CD4-positive, alpha-beta memory T cell (primary cell): Measurements from ENCODE around the gene C4BPA. TPM values are rescaled to one million over a fixed set of nuclear protein-coding genes. Genes with fewer than 3 reads are reported as not detected.

ENCODE experiments used
- CTCF ChIA-PET: fragments of 350-600 bp; sonication (Branson Sonifier 250); formaldehyde crosslinking; loops from one replicate; lab custom pipeline; 2021; ENCODE audit warnings: inconsistent platforms; ENCODE audit not compliant: partially characterized antibody; lab: Charles Lee
- POLR2A ChIA-PET: fragments of 350-600 bp; sonication (Branson Sonifier 250); formaldehyde crosslinking; loops from one replicate; lab custom pipeline; 2021; ENCODE audit not compliant: partially characterized antibody; lab: Charles Lee
- DNase-seq, 5 donors: peaks; one replicate each; pipeline versions ENCODE4 v3.0.0 to v3.0.0-alpha.2; 2020 to 2022; ENCODE audit warnings: mixed read lengths in 1 of 5
- H3K27ac ChIP-seq: one replicate; pipeline ENCODE4 v1.7.0; 2013; ENCODE audit warnings: low read depth, low read length
- H3K27me3 ChIP-seq: 2 replicates; pipeline ENCODE4 v1.7.0; 2013; ENCODE audit warnings: mild to moderate bottlenecking, low read length, moderate library complexity; ENCODE audit not compliant: insufficient read depth
- H3K36me3 ChIP-seq: 2 replicates; pipeline ENCODE4 v1.7.0; 2013; ENCODE audit warnings: mild to moderate bottlenecking, low read length, moderate library complexity; ENCODE audit not compliant: insufficient read depth
- H3K4me1 ChIP-seq: 2 replicates; pipeline ENCODE4 v1.7.0; 2013; ENCODE audit warnings: mild to moderate bottlenecking, low read length, moderate library complexity; ENCODE audit not compliant: insufficient read depth
- H3K4me3 ChIP-seq, 2 donors: one replicate each; pipeline ENCODE4 v1.7.0; 2013; ENCODE audit warnings: low read length in 2 of 2, mild to moderate bottlenecking in 1 of 2
- H3K9me3 ChIP-seq, 2 donors: one replicate each; pipeline ENCODE4 v1.7.0; 2013; ENCODE audit warnings: low read length in 2 of 2, control low read depth in 1 of 2; ENCODE audit not compliant: control insufficient read depth in 1 of 2
- H3K27ac Mint-ChIP-seq, 7 donors: one replicate each; pipeline ENCODE4 v1.8.0; 2020 to 2021; ENCODE audit warnings: mixed read lengths in 7 of 7, mild to moderate bottlenecking in 6 of 7, inconsistent platforms in 3 of 7, moderate library complexity in 3 of 7
- H3K27me3 Mint-ChIP-seq, 2 donors: one replicate each; pipeline ENCODE4 v1.8.0; 2020 to 2021; ENCODE audit warnings: mixed read lengths in 2 of 2
- H3K36me3 Mint-ChIP-seq, 2 donors: one replicate each; pipeline ENCODE4 v1.8.0; 2020 to 2021; ENCODE audit warnings: mixed read lengths in 2 of 2, inconsistent platforms in 1 of 2, mild to moderate bottlenecking in 1 of 2
- H3K4me1 Mint-ChIP-seq, 4 donors: one replicate each; pipeline ENCODE4 v1.8.0; 2020 to 2021; ENCODE audit warnings: mixed read lengths in 4 of 4, mild to moderate bottlenecking in 1 of 4
- H3K4me3 Mint-ChIP-seq, 8 donors: one replicate each; pipeline ENCODE4 v1.8.0; 2020 to 2021; ENCODE audit warnings: mixed read lengths in 8 of 8, mild to moderate bottlenecking in 7 of 8, moderate library complexity in 6 of 8, inconsistent platforms in 3 of 8
- H3K9me3 Mint-ChIP-seq, 8 donors: one replicate each; pipeline ENCODE4 v1.8.0; 2020 to 2021; ENCODE audit warnings: mixed read lengths in 8 of 8, mild to moderate bottlenecking in 5 of 8, inconsistent platforms in 3 of 8, moderate library complexity in 1 of 8
- intact Hi-C: fragments of 100-400 bp; cut with micrococcal nuclease; formaldehyde crosslinking; loops from one replicate; pipeline ENCODE4 v1.15.1; 2023
- polyA plus RNA-seq, 2 donors: library from polyadenylated mRNA; unstranded; fragments of 300-500 nt; fragmentation: Illumina TruSeq; gene quantifications; one replicate each; pipeline ENCODE4 v1.2.3, GENCODE V29; 2021
- total RNA-seq, 2 experiments: library from RNA; stranded (reverse); gene quantifications; one replicate each; pipeline ENCODE4 v1.2.3, GENCODE V29; 2021

C4BPA gene
- total and polyA plus RNA-seq, 4 experiments from 2014 or later: not detected

DNA sequence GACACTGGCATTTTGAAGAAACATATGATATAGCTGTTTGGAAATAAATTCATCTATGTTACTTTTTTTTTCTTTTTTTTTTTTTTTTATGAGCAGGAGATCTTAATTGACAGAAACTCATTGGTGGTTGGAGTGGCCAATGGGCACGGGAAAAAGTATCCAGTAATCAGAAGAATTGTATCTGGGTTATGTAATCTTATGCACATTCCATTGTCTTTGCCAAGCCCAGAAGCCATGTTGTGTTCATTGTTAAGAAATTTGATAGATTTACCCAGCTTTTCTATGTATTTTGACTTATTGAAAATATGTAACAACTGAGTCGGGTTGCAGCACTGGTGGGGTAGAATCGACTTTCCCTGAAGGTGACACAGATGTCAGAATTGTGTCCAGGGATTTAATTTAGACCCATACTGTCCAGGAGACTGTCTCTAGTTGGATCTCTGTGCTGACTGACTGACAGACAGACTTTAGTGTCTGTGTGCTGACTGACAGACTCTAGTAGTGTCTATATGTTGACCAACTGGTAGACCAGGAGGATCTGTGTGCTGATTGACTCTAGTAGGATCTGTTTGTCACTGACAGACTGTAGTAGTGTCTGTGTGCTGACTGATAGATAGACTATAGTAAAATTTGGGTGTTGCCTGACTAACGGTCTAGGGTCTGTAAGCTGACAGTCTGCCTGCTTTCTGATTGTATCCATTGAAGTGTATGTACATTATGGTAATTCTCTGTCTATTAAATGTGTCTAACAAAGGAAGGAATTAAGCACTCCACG is 27.7 kb upstream of the C4BPA start:
- no peaks in the 10 kb centered on the region for H3K9me3 Mint-ChIP-seq
- H3K27ac Mint-ChIP-seq: no peak overlapping the region
- H3K4me3 Mint-ChIP-seq: no peak overlapping the region
- intact Hi-C loops: loop anchor here (5.0 to 10.0 kb wide), 4 partner anchors 69 to 442 kb away; partner anchors contain the start of gene DYRK3
- H3K27ac ChIP-seq: no peak overlapping the region
- ChIA-PET POLR2A (interaction anchor here (0.6 kb wide), 1 partner anchor 1973 kb away, joined by 3 read pairs; no protein-coding TSS in a partner anchor), CTCF (interaction anchor here (0.7 to 5.1 kb wide), 10 partner anchors 8 to 331 kb away, joined by 3 to 29 read pairs (median 4); partner anchors contain the start of gene PFKFB2)
- H3K27me3 ChIP-seq: no peaks in the 10 kb centered on the region
- H3K4me3 ChIP-seq: no peak overlapping the region
- peaks cover 1 to 6% (median 2%) of the 10 kb centered on the region in 4 donors for H3K4me1 Mint-ChIP-seq
- H3K9me3 ChIP-seq: no peaks in the 10 kb centered on the region
- no peaks in the 10 kb centered on the region for H3K36me3 ChIP-seq
- H3K4me1 ChIP-seq: peaks cover 1% of the 10 kb centered on the region
- H3K27me3 Mint-ChIP-seq: peaks cover 4 to 9% of the 10 kb centered on the region in 2 donors
- DNase-seq: no peak
- H3K36me3 Mint-ChIP-seq: no peaks in the 10 kb centered on the region

DNA sequence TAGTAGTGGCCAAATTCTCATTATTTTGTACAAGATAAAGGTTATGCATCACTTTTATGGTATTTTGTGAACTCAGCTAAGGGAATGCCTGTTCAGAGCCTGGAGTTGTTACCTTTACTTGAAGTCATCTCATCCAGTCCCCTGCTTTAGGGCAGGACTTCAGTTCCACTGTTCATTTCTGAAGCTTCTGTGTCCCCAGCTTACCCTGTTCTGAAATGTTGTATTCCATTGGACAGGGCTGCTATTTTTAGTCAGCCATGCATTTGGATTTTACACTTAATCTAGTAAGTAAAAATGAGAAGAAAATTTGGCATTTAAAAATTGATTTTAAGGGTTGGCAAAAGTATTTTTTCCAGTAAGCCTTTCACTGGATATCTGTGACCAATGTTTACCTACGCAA is 27.0 kb upstream of the C4BPA start:
- Histone ChIP-seq H3K4me1 (no peaks in the 10 kb centered on the region), H3K27ac (no peak overlapping the region), H3K27me3 (no peaks in the 10 kb centered on the region), H3K36me3 (no peaks in the 10 kb centered on the region), H3K9me3 (no peaks in the 10 kb centered on the region), H3K4me3 (no peak overlapping the region)
- CTCF ChIA-PET: interaction anchor here (0.7 to 5.1 kb wide), 3 partner anchors 22 to 328 kb away, joined by 3 to 29 read pairs (median 3); no protein-coding TSS in a partner anchor
- POLR2A ChIA-PET: no interaction called here
- Mint-ChIP-seq H3K36me3 (no peaks in the 10 kb centered on the region), H3K4me3 (no peak overlapping the region), H3K27ac (no peak overlapping the region), H3K4me1 (peaks cover 0 to 2% (median under 1%) of the 10 kb centered on the region in 4 donors), H3K9me3 (no peaks in the 10 kb centered on the region), H3K27me3 (peaks cover 4 to 9% of the 10 kb centered on the region in 2 donors)
- intact Hi-C loops: loop anchor here (1.0 to 10.0 kb wide), 6 partner anchors 27 to 442 kb away; partner anchors contain the start of gene DYRK3
- no peak for DNase-seq

DNA sequence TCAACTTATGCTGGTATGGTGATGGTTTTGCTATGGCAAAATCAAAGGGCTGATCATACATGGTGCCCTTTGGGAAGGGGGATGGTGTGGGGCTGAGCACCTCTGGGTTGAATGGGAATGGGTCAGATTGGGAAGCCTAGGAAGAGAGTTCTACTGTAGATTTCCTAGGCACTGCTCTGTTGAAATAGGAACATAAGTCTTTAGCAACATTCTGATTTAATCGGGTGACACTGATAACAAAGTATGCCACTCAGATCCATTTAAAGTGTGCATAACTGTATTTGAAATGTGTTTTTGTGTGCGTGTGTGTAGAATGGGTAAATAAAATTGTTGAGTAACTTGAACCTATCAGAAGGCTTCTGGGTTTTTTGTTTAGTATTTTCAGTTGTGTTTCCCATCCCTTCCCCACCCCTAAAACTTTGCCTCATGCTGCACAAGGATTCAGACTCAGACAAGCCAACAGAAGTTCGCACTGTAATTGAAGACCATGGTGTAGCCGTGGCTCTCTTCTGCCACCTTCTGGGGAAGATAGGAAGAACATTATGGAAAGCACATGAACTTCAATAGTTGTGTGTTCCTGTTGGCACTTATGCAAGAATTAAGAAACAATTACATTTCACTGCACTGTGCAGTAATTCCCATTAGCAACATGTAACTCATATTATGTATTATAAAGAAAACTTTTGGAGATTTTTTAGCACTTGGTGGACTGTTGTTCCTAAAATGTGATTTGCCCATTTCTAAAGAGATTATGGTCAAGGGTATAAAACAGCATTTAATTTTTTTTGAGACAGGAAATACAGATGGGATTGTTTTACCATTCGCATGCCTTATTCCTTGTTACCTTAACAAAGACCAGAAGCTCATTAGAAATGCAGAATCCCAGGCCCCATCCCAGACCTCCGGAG is 26.3 kb upstream of the C4BPA start:
- Histone ChIP-seq H3K27me3 (no peaks in the 10 kb centered on the region), H3K4me1 (no peaks in the 10 kb centered on the region), H3K9me3 (no peaks in the 10 kb centered on the region), H3K27ac (no peak overlapping the region), H3K4me3 (no peak overlapping the region), H3K36me3 (no peaks in the 10 kb centered on the region)
- H3K4me1 Mint-ChIP-seq: peaks cover 0 to 2% (median under 1%) of the 10 kb centered on the region in 4 donors
- H3K9me3 Mint-ChIP-seq: no peaks in the 10 kb centered on the region
- H3K36me3 Mint-ChIP-seq: no peaks in the 10 kb centered on the region
- no peak overlapping the region for H3K4me3 Mint-ChIP-seq
- CTCF ChIA-PET: interaction anchor here (1.0 to 8.4 kb wide), 7 partner anchors 25 to 421 kb away, joined by 3 to 142 read pairs (median 5); partner anchors contain the start of gene PFKFB2
- peaks cover 7 to 11% of the 10 kb centered on the region in 2 donors for H3K27me3 Mint-ChIP-seq
- peak; percentile 69 to 75 (median 72) for DNase-seq
- POLR2A ChIA-PET: interaction anchor here (1.1 kb wide), 1 partner anchor 25 kb away, joined by 3 read pairs; the partner anchor contains the start of gene PFKFB2
- intact Hi-C loops: loop anchor here (1.0 to 10.0 kb wide), 6 partner anchors 27 to 443 kb away; partner anchors contain the start of gene DYRK3
- no peak overlapping the region for H3K27ac Mint-ChIP-seq

DNA sequence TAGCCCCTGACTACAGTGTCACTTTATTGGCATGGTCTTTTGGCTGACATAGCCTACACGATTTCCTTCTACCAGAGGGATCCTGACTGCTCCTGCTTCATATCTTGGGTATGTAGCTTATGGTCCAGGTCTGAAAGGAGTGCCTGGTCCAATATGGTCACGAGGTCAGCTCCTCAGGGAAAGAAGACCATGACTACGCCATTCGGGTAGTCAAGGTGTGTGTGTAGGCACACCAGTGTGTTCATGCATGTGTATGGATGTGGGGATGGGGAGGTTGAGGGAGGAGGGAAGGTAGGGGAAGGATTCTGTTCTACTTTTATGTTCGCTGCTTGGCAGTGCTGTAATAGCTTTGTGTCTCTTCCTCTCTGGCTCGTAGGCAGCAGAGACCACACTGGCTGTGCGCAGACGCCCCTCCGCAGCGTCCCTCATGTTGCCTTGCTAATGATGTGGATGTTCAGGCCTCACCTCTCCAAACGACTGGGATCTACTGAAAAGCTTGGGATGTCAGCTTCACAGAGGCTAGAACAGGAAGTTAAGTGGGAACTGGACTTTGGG is 25.4 kb upstream of the C4BPA start:
- intact Hi-C loops: loop anchor here (5.0 to 10.0 kb wide), 4 partner anchors 71 to 444 kb away; partner anchors contain the start of gene DYRK3
- no peak for DNase-seq
- CTCF ChIA-PET: interaction anchor here (1.0 to 8.4 kb wide), 8 partner anchors 26 to 420 kb away, joined by 3 to 142 read pairs (median 5); partner anchors contain the start of gene PFKFB2
- peaks cover 9 to 13% of the 10 kb centered on the region in 2 donors for H3K27me3 Mint-ChIP-seq
- no peak overlapping the region for H3K4me3 Mint-ChIP-seq
- H3K36me3 ChIP-seq: no peaks in the 10 kb centered on the region
- no peaks in the 10 kb centered on the region for H3K4me1 ChIP-seq
- H3K27me3 ChIP-seq: no peaks in the 10 kb centered on the region
- H3K27ac ChIP-seq: no peak overlapping the region
- peak overlapping the region in 1 of 7 donors; percentile 32 for H3K27ac Mint-ChIP-seq
- no peaks in the 10 kb centered on the region for H3K9me3 Mint-ChIP-seq
- H3K4me1 Mint-ChIP-seq: peaks cover 0 to 2% (median under 1%) of the 10 kb centered on the region in 4 donors
- H3K36me3 Mint-ChIP-seq: no peaks in the 10 kb centered on the region
- no peak overlapping the region for H3K4me3 ChIP-seq
- POLR2A ChIA-PET: interaction anchor here (0.7 to 1.1 kb wide), 2 partner anchors 25 to 29 kb away, joined by 3 read pairs; partner anchors contain the start of gene PFKFB2
- H3K9me3 ChIP-seq: no peaks in the 10 kb centered on the region

DNA sequence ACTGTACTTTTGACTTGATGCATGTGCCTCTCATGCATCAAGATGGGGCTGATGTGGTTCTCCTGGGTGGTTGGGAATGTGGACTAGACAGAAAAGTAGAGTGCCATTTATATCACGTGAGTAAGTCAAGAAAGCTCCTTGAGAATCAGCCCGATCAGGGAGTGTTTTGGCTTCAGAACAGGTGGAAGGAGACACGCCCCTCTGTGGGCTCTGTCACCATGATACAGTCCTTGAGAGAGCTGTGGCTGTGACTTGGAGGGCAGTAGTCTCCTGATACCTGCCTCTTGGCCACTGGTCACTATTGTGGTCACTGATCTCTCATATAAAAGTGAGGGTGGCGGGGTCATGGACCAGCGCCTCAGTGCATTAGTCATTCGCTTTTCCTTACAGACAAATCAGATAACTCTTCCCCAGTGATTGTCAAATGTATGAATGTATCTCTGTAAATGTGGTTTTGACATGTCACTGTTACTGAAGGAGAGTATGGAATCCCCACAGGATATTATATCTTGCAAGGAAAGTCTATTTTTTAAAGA is 24.3 kb upstream of the C4BPA start:
- Mint-ChIP-seq H3K4me3 (no peak overlapping the region), H3K27me3 (peaks cover 13 to 14% of the 10 kb centered on the region in 2 donors), H3K36me3 (no peaks in the 10 kb centered on the region), H3K27ac (no peak overlapping the region), H3K9me3 (no peaks in the 10 kb centered on the region), H3K4me1 (peaks cover 2 to 4% (median 3%) of the 10 kb centered on the region in 4 donors)
- Histone ChIP-seq H3K27ac (no peak overlapping the region), H3K4me3 (no peak overlapping the region), H3K27me3 (no peaks in the 10 kb centered on the region), H3K4me1 (no peaks in the 10 kb centered on the region), H3K9me3 (no peaks in the 10 kb centered on the region), H3K36me3 (no peaks in the 10 kb centered on the region)
- POLR2A ChIA-PET: interaction anchor here (1.0 kb wide), 1 partner anchor 39 kb away, joined by 3 read pairs; no protein-coding TSS in a partner anchor
- intact Hi-C loops: loop anchor here (5.0 to 10.0 kb wide), 4 partner anchors 72 to 445 kb away; partner anchors contain the start of gene DYRK3
- no peak for DNase-seq
- CTCF ChIA-PET: interaction anchor here (0.7 to 8.4 kb wide), 12 partner anchors 9 to 450 kb away, joined by 3 to 142 read pairs (median 6); partner anchors contain the start of genes C4BPB and PFKFB2

DNA sequence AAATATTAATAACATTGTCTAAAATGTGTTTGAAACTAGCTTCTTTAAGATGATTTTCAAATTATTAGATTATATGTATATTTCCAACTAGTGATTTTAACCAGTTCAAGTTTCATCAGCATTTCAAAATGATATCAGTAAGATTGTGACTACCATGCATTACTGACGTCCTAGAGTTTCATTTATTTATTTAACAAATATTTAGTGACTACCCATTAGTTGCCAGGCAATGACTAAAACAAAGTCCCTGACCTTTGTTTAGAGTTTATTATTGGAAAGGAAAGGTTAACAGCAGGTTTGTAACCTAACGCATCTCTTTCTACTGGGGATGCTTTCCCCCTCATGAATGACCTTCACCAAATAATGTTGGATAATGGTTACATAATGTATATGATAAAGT is 22.9 kb upstream of the C4BPA start:
- Mint-ChIP-seq H3K4me1 (peaks cover 3 to 11% (median 7%) of the 10 kb centered on the region in 4 donors), H3K36me3 (no peaks in the 10 kb centered on the region), H3K27ac (no peak overlapping the region), H3K9me3 (no peaks in the 10 kb centered on the region), H3K4me3 (no peak overlapping the region), H3K27me3 (peaks cover 13 to 19% of the 10 kb centered on the region in 2 donors)
- Histone ChIP-seq H3K36me3 (no peaks in the 10 kb centered on the region), H3K27me3 (no peaks in the 10 kb centered on the region), H3K4me1 (no peaks in the 10 kb centered on the region), H3K4me3 (no peak overlapping the region), H3K9me3 (no peaks in the 10 kb centered on the region), H3K27ac (no peak overlapping the region)
- ChIA-PET CTCF (interaction anchor here (0.7 to 8.4 kb wide), 9 partner anchors 8 to 420 kb away, joined by 3 to 142 read pairs (median 4); partner anchors contain the start of gene PFKFB2), POLR2A (interaction anchor here (1.0 kb wide), 1 partner anchor 40 kb away, joined by 3 read pairs; no protein-coding TSS in a partner anchor)
- intact Hi-C loops: no loop called here
- DNase-seq: no peak
